ENCODE measurements around the gene PRELP.

- TF ChIP-seq USF1 (IDR thresholded peaks at IDR 0.05; ENCODE audit: borderline replicate concordance, extremely low read length, insufficient read depth, low read depth, low read length) = no peak
- TF ChIP-seq ETV6 (conservative IDR thresholded peaks at IDR 0.05 in 1 of 2, IDR thresholded peaks at IDR 0.05 in 1 of 2; ENCODE audit: borderline replicate concordance in 1 of 2, low read depth in 1 of 2) = no peak
- no peak for TF ChIP-seq CHD2 (IDR thresholded peaks at IDR 0.05; ENCODE audit: borderline replicate concordance, low read depth, low read length)
- no peak for TF ChIP-seq RAD21 (IDR thresholded peaks at IDR 0.05; ENCODE audit: insufficient read depth, low read depth, low read length)
- TF ChIP-seq CTCF (IDR thresholded peaks at IDR 0.05 in 2 of 3, conservative IDR thresholded peaks at IDR 0.05 in 1 of 3; ENCODE audit: control insufficient read depth in 2 of 3, extremely low read depth in 1 of 3, insufficient read depth in 1 of 3, low read depth in 3 of 3, low read length in 3 of 3) = no peak
- TF ChIP-seq EGR1 (IDR thresholded peaks at IDR 0.05; ENCODE audit: borderline replicate concordance in 1 of 2, low read depth in 2 of 2, low read length in 2 of 2) = no peak
- no peak for TF ChIP-seq EZH2 (IDR thresholded peaks at IDR 0.05; ENCODE audit: borderline replicate concordance, control insufficient read depth, low read depth, low read length)
- TF ChIP-seq MAX (IDR thresholded peaks at IDR 0.05; ENCODE audit: low read depth, low read length) = no peak
Observed at GRCh38 chr1:203455706-203456105, 19.9 kb upstream of the PRELP start.

Measured in GM12878 (cell line).